Testis (tissue), 3 donors: Measurements from ENCODE around the gene MBP. TPM values are rescaled to one million over a fixed set of nuclear protein-coding genes. Genes with fewer than 3 reads are reported as not detected.

Experiments used
- DNase-seq: peaks from one replicate; pipeline ENCODE4 v3.0.0-alpha.2; 2019
- H3K27ac ChIP-seq, 2 donors: fragments of 200-600 bp; sonication (generic); one replicate each; pipeline ENCODE4 v1.5.1; 2019
- H3K27me3 ChIP-seq: fragments of 200-600 bp; sonication (generic); one replicate; pipeline ENCODE4 v1.5.1; 2019
- H3K36me3 ChIP-seq: fragments of 200-600 bp; sonication (generic); one replicate; pipeline ENCODE4 v1.5.1; 2017; ENCODE audit warnings: low read depth; ENCODE audit errors: missing control alignments
- H3K4me1 ChIP-seq: fragments of 200-600 bp; sonication (generic); one replicate; pipeline ENCODE4 v1.5.1; 2019
- H3K4me3 ChIP-seq, 2 donors: fragments of 200-600 bp; sonication (generic); one replicate each; pipeline ENCODE4 v1.5.1; 2017 to 2019
- H3K9me3 ChIP-seq: fragments of 200-600 bp; sonication (generic); one replicate; pipeline ENCODE4 v1.5.1; 2017
- CTCF ChIP-seq, 3 experiments: fragments of 450-650 bp in 2 of 3; fragments of 200-600 bp in 1 of 3; sonication (generic) in 1 of 3; IDR thresholded peaks; one replicate each; pipeline ENCODE4 v1.5.1; 2016 to 2019; ENCODE audit warnings: antibody characterized with exemption in 3 of 3, mild to moderate bottlenecking in 2 of 3, moderate library complexity in 1 of 3
- POLR2A ChIP-seq: fragments of 450-650 bp; IDR thresholded peaks from one replicate; pipeline ENCODE4 v1.6.1; 2017; ENCODE audit warnings: antibody characterized with exemption, mild to moderate bottlenecking, moderate library complexity
- WGBS, 2 donors: methylation state at CpG; one replicate each; pipeline ENCODE4 v1.1.5; 2018; 5-methylcytosine and 5-hydroxymethylcytosine counted together
- intact Hi-C: fragments of 100-400 bp; cut with DNase I; formaldehyde crosslinking; loops from one replicate; pipeline ENCODE4 v1.15.1; 2023; ENCODE audit warnings: low total_unique reads
- polyA plus RNA-seq: library from polyadenylated mRNA; stranded (reverse); fragments of 350-450 nt; fragmentation: Illumina TruSeq; extraction: RNeasy Lipid Tissue Mini Kit (QIAGEN cat#74804); gene quantifications from one replicate; pipeline ENCODE4 v1.2.3, GENCODE V29; 2014; ENCODE audit warnings: low read depth, low replicate concordance; ENCODE audit not compliant: insufficient read depth
- total RNA-seq, 2 donors: library from RNA; depleted of rRNA; stranded (reverse); fragments of >200 nt; gene quantifications; one replicate each; pipeline ENCODE4 v1.2.3, GENCODE V29; 2016

MBP gene
- total and polyA plus RNA-seq, 3 donors from 2014 or later, result 15.4 to 20.3 (median 16.7) TPM

- TF ChIP-seq POLR2A (no peak), CTCF (IDR thresholded peaks at IDR 0.05) (no peak)
- intact Hi-C loops, result no loop called here
Observed at GRCh38 chr18:77144046-77144445, 11.5 kb upstream of the MBP start.

GRCh38 chr18:77143196-77143595 is 10.6 kb upstream of the MBP start:
- H3K4me1 ChIP-seq, result peaks cover 8% of the 10 kb centered on the region
- no peak for DNase-seq
- intact Hi-C loops, result no loop called here
- no peaks in the 10 kb centered on the region for H3K27me3 ChIP-seq
- H3K9me3 ChIP-seq, result no peaks in the 10 kb centered on the region
- H3K36me3 ChIP-seq, result no peaks in the 10 kb centered on the region
- no peak for TF ChIP-seq CTCF (IDR thresholded peaks at IDR 0.05)
- no peak for TF ChIP-seq POLR2A
- 89 to 96% methylated on average over 1 to 2 of the region's 2 CpGs for WGBS, 2 donors
- H3K27ac ChIP-seq, result no peak overlapping the region
- no peak overlapping the region for H3K4me3 ChIP-seq

More at GRCh38 chr18:77144046-77144445, 11.5 kb upstream of the MBP start:
- WGBS, 2 donors, result 88 to 93% methylated on average over 2 of the region's 2 CpGs
- no peak overlapping the region for H3K27ac ChIP-seq
- no peak for DNase-seq
- no peaks in the 10 kb centered on the region for H3K9me3 ChIP-seq
- no peaks in the 10 kb centered on the region for H3K27me3 ChIP-seq
- H3K4me3 ChIP-seq, result no peak overlapping the region
- peaks cover 6% of the 10 kb centered on the region for H3K4me1 ChIP-seq
- no peaks in the 10 kb centered on the region for H3K36me3 ChIP-seq

DNA sequence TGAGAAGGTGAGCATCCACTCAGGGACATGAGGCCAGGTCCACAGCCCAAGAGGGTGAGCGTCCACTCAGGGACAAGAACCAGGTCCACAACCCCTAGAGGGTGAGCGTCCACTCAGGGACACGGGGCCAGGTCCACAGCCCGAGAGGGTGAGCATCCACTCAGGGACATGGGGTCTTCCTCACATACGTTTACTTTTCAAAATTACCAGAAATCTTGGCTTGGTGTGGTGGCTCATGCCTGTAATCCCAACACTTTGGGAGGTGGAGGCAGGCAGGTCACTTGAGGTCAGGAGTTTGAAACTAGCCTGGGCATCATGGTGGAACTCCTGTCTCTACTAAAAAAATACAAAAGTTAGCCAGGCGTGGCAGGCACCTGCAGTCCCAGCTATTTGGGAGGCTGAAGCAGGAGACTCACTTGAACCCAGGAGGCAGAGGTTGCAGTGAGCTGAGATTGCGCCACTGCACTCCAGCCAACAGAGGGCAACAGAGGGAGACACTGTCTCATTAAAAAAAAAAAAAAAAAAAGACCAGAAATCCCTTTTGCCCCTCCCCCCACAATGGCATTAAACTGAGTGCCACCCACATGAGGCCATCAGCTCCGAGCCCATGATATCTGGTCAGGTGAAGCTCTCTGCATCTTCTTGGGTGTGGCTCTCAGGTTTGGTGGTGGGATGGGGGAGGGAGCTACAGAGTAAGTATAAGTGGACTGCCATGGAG is 9.0 kb upstream of the MBP start:
- H3K27ac ChIP-seq, result no peak overlapping the region
- peaks cover 9% of the 10 kb centered on the region for H3K4me1 ChIP-seq
- TF ChIP-seq POLR2A (no peak), CTCF (IDR thresholded peaks at IDR 0.05) (no peak)
- intact Hi-C loops, result no loop called here
- WGBS, 2 donors, result 77 to 83% methylated on average over 8 of the region's 8 CpGs
- H3K27me3 ChIP-seq, result no peaks in the 10 kb centered on the region
- no peak for DNase-seq
- no peaks in the 10 kb centered on the region for H3K36me3 ChIP-seq
- H3K4me3 ChIP-seq, result no peak overlapping the region
- no peaks in the 10 kb centered on the region for H3K9me3 ChIP-seq

GRCh38 chr18:77140439-77141109 is 8.0 kb upstream of the MBP start:
- Histone ChIP-seq H3K27ac (no peak overlapping the region), H3K9me3 (no peaks in the 10 kb centered on the region), H3K27me3 (no peaks in the 10 kb centered on the region), H3K4me1 (peaks cover 9% of the 10 kb centered on the region), H3K4me3 (no peak overlapping the region), H3K36me3 (no peaks in the 10 kb centered on the region)
- DNase-seq, result no peak
- intact Hi-C loops, result no loop called here
- 82 to 88% methylated on average over 7 of the region's 7 CpGs for WGBS, 2 donors
- no peak for TF ChIP-seq POLR2A
- no peak for TF ChIP-seq CTCF (IDR thresholded peaks at IDR 0.05)
